Neural cell (in vitro differentiated cells): ENCODE data around the gene LRRC61. TPM values are rescaled to one million over a fixed set of nuclear protein-coding genes. Genes with fewer than 3 reads are reported as not detected.

Source experiments
- H2AFZ ChIP-seq: fragments of 200-600, 300-800 bp; sonication (generic), shearing (Covaris generic); 2 replicates; pipeline ENCODE4 v1.6.0; 2014; ENCODE audit warnings: low read depth, mild to moderate bottlenecking, antibody characterized with exemption, low read length, moderate library complexity
- H3F3A ChIP-seq: fragments of 200-600 bp; shearing (Covaris generic); 2 replicates; pipeline ENCODE4 v1.6.1; 2016; ENCODE audit warnings: mild to moderate bottlenecking, moderate library complexity, mixed read lengths, antibody characterized with exemption, low read length; ENCODE audit not compliant: insufficient read depth, poor library complexity, severe bottlenecking
- H3K27ac ChIP-seq: fragments of 200-600, 300-800 bp; sonication (generic), shearing (Covaris generic); 2 replicates; pipeline ENCODE4 v1.5.1; 2014; ENCODE audit warnings: mild to moderate bottlenecking, low read length, moderate library complexity
- H3K27me3 ChIP-seq: fragments of 300-800, 200-600 bp; sonication (generic), shearing (Covaris generic); 2 replicates; pipeline ENCODE4 v1.6.0; 2014; ENCODE audit warnings: mild to moderate bottlenecking, low read depth, low read length, moderate library complexity; ENCODE audit not compliant: insufficient read depth
- H3K36me3 ChIP-seq: fragments of 300-800, 200-600 bp; sonication (generic), shearing (Covaris generic); 2 replicates; pipeline ENCODE4 v1.5.1; 2014; ENCODE audit warnings: mild to moderate bottlenecking, antibody characterized with exemption, low read length, moderate library complexity; ENCODE audit not compliant: insufficient read depth
- H3K4me2 ChIP-seq: fragments of 300-800, 200-600 bp; sonication (generic), shearing (Covaris generic); 2 replicates; pipeline ENCODE4 v1.6.0; 2014; ENCODE audit warnings: mild to moderate bottlenecking, low read length
- H3K4me3 ChIP-seq: fragments of 300-800, 200-600 bp; sonication (generic), shearing (Covaris generic); 2 replicates; pipeline ENCODE4 v1.5.1; 2014; ENCODE audit warnings: mild to moderate bottlenecking, low read length, moderate library complexity
- H3K79me2 ChIP-seq: fragments of 200-600 bp; shearing (Covaris generic); replicated peaks from 2 replicates; pipeline ENCODE4 v1.6.0; 2014; ENCODE audit warnings: mild to moderate bottlenecking, low read length, moderate library complexity; ENCODE audit not compliant: insufficient read depth
- H3K9ac ChIP-seq: fragments of 300-800, 200-600 bp; sonication (generic), shearing (Covaris generic); 2 replicates; pipeline ENCODE4 v1.6.1; 2016; ENCODE audit warnings: mild to moderate bottlenecking, low read length, mixed read lengths
- H3K9me2 ChIP-seq: fragments of 200-600 bp; shearing (Covaris generic); 2 replicates; pipeline ENCODE4 v1.6.1; 2016; ENCODE audit warnings: mild to moderate bottlenecking, low read length, mixed read lengths; ENCODE audit not compliant: insufficient read depth
- H3K9me3 ChIP-seq: fragments of 200-600, 300-800 bp; sonication (generic), shearing (Covaris generic); 2 replicates; pipeline ENCODE4 v1.6.1; 2016; ENCODE audit warnings: mild to moderate bottlenecking, mixed run types, low read length, moderate library complexity, mixed read lengths
- H4K20me1 ChIP-seq: fragments of 200-600 bp; shearing (Covaris generic); 2 replicates; pipeline ENCODE4 v1.6.1; 2016; ENCODE audit warnings: mild to moderate bottlenecking, mixed run types; ENCODE audit not compliant: insufficient read depth
- CTCF ChIP-seq: fragments of 450-650 bp; IDR thresholded peaks from 2 replicates; pipeline ENCODE4 v1.5.1; 2014; ENCODE audit warnings: antibody characterized with exemption, mild to moderate bottlenecking, moderate library complexity; ENCODE audit not compliant: poor library complexity, severe bottlenecking
- EP300 ChIP-seq: fragments of 450-650 bp; conservative IDR thresholded peaks from 2 replicates; pipeline ENCODE4 v1.6.1; 2014; ENCODE audit warnings: antibody characterized with exemption, mild to moderate bottlenecking, moderate library complexity; ENCODE audit not compliant: poor library complexity, severe bottlenecking
- EZH2 ChIP-seq: fragments of 200-600, 300-800 bp; shearing (Covaris generic), sonication (generic); IDR thresholded peaks from 2 replicates; pipeline ENCODE4 v1.6.1; 2014; ENCODE audit warnings: antibody characterized with exemption, low read length, borderline replicate concordance, mild to moderate bottlenecking; ENCODE audit not compliant: insufficient read depth, poor library complexity, severe bottlenecking
- MXI1 ChIP-seq: fragments of 450-650 bp; conservative IDR thresholded peaks from 2 replicates; pipeline ENCODE4 v1.6.1; 2014; ENCODE audit warnings: antibody characterized with exemption, mild to moderate bottlenecking; ENCODE audit not compliant: poor library complexity, severe bottlenecking
- POLR2AphosphoS5 ChIP-seq: IDR thresholded peaks from 2 replicates; pipeline ENCODE4 v1.6.1; 2012
- RAD21 ChIP-seq: fragments of 450-650 bp; conservative IDR thresholded peaks from 2 replicates; pipeline ENCODE4 v1.6.1; 2014; ENCODE audit warnings: antibody characterized with exemption, mild to moderate bottlenecking, moderate library complexity
- REST ChIP-seq: IDR thresholded peaks from 2 replicates; pipeline ENCODE4 v1.6.1; 2012; ENCODE audit warnings: borderline replicate concordance
- SMC3 ChIP-seq: fragments of 450-650 bp; conservative IDR thresholded peaks from 2 replicates; pipeline ENCODE4 v1.6.1; 2014; ENCODE audit warnings: antibody characterized with exemption, mild to moderate bottlenecking, moderate library complexity; ENCODE audit not compliant: poor library complexity
- TAF1 ChIP-seq: IDR thresholded peaks from 2 replicates; pipeline ENCODE4 v1.6.1; 2012; ENCODE audit warnings: low read depth
- polyA plus RNA-seq: library from polyadenylated mRNA; depleted of rRNA; stranded (reverse); fragments of >200 nt; gene quantifications from 2 replicates; pipeline ENCODE4 v1.2.3, GENCODE V29; 2014

The LRRC61 gene
- polyA plus RNA-seq, 1 donor from 2014 or later = 5.0 TPM

GRCh38 chr7:150381096-150381495 lies 57.9 kb downstream of the LRRC61 start:
- Histone ChIP-seq H3K27ac (peak overlapping the region; percentile 87), H3K9ac (peak overlapping the region; percentile 92), H3F3A (peaks cover 4% of the 10 kb centered on the region), H3K79me2 (peaks cover 62% of the 10 kb centered on the region), H2AFZ (no peak overlapping the region), H3K9me3 (no peaks in the 10 kb centered on the region), H3K9me2 (no peaks in the 10 kb centered on the region), H3K27me3 (no peaks in the 10 kb centered on the region), H3K36me3 (no peaks in the 10 kb centered on the region), H3K4me2 (peak overlapping the region; percentile 99), H4K20me1 (no peaks in the 10 kb centered on the region), H3K4me3 (peak overlapping the region; percentile 96)
- TF ChIP-seq POLR2AphosphoS5 (no peak), SMC3 (no peak), CTCF (no peak), EP300 (no peak), RAD21 (no peak), TAF1 (no peak), REST (no peak), MXI1 (no peak), EZH2 (no peak)

GRCh38 chr7:150381785-150382122 lies 58.6 kb downstream of the LRRC61 start:
- Histone ChIP-seq H3K79me2 (peaks cover 62% of the 10 kb centered on the region), H3K27ac (no peak overlapping the region)

More at GRCh38 chr7:150381785-150382122, 58.6 kb downstream of the LRRC61 start:
- Histone ChIP-seq H3K36me3 (no peaks in the 10 kb centered on the region), H3K9me3 (no peaks in the 10 kb centered on the region), H3K4me2 (no peak overlapping the region), H3K9me2 (no peaks in the 10 kb centered on the region), H3K4me3 (peak overlapping the region; percentile 54), H3F3A (peaks cover 4% of the 10 kb centered on the region), H3K9ac (no peak overlapping the region), H2AFZ (no peak overlapping the region), H3K27me3 (no peaks in the 10 kb centered on the region), H4K20me1 (no peaks in the 10 kb centered on the region)
- no peak for TF ChIP-seq REST
- no peak for TF ChIP-seq RAD21
